ENCODE results near the gene FAM25A. TPM values are rescaled to one million over a fixed set of nuclear protein-coding genes. Genes with fewer than 3 reads are reported as not detected.

The FAM25A gene
- total RNA-seq, 1 experiment from 2014 or later = 2.7 TPM

DNA sequence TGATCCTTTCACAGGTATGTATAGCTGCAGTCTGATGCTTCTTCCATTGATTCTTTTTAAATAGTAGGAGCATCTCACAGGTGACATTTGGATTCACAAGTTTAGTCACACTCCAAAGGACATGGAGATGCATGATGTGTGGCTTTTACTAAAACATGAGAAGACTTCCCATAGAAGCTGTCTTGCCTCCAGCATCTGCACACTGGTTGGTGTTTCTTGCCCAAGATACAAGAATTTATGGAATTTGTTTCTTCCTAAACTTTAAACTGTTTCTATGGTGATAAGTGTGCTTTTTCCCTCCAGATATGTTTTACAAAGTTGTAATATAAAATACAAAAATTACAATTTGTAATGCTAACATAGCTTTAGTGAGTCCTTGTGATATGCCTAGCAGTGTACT lies 27.6 kb upstream of the FAM25A start:
- Histone ChIP-seq H3K27me3 (ENCODE audit: insufficient read depth, low read length) (no peaks in the 10 kb centered on the region), H3K9ac (ENCODE audit: low read length) (no peak overlapping the region), H3K36me3 (ENCODE audit: control insufficient read depth in 1 of 2, insufficient read depth in 2 of 2, low read length in 2 of 2) (no peaks in the 10 kb centered on the region), H3K4me3 (replicated peaks in 1 of 2; ENCODE audit: low read depth in 1 of 2, low read length in 2 of 2) (no peak overlapping the region), H3K9me2 (ENCODE audit: insufficient read depth) (no peaks in the 10 kb centered on the region), H4K20me1 (ENCODE audit: insufficient read depth) (no peaks in the 10 kb centered on the region), H3K4me1 (ENCODE audit: control insufficient read depth in 1 of 2, insufficient read depth in 2 of 2, low read length in 2 of 2) (no peaks in the 10 kb centered on the region), H3K9me3 (ENCODE audit: control insufficient read depth in 1 of 2, insufficient read depth in 1 of 2, low read depth in 1 of 2, low read length in 2 of 2) (no peaks in the 10 kb centered on the region), H3K4me2 (ENCODE audit: low read length) (no peak overlapping the region), H3K27ac (ENCODE audit: low read depth, low read length) (no peak overlapping the region), H2AFZ (ENCODE audit: low read depth, low read length, poor library complexity, severe bottlenecking) (no peak overlapping the region), H3K79me2 (ENCODE audit: insufficient read depth, low read length) (no peaks in the 10 kb centered on the region)
- intact Hi-C loops (cut with micrococcal nuclease) = no loop called here
- POLR2A ChIA-PET = no interaction called here
- RAD21 ChIA-PET (ENCODE audit: low non-redundant PET in 1 of 2, low total read pairs in 2 of 2, uncharacterized antibody in 2 of 2, unreplicated experiment in 2 of 2) = no interaction called here
- no TSS peak for BruUV-seq (replicated peaks)
- ATAC-seq (no peak), DNase-seq (ENCODE audit: low read depth, low spot score) (no peak)
- TF ChIP-seq ZNF274 (IDR thresholded peaks at IDR 0.05; ENCODE audit: low read depth, low read length) (no peak), SP1 (IDR thresholded peaks at IDR 0.05; ENCODE audit: low read depth) (no peak), EGR1 (IDR thresholded peaks at IDR 0.05; ENCODE audit: low read depth) (no peak), ZFX (IDR thresholded peaks at IDR 0.05) (no peak), CEBPB (IDR thresholded peaks at IDR 0.05; ENCODE audit: low read depth) (no peak), FOSL1 (IDR thresholded peaks at IDR 0.05; ENCODE audit: low read depth) (no peak), RAD21 (IDR thresholded peaks at IDR 0.05; ENCODE audit: low read depth) (no peak), ZBTB33 (IDR thresholded peaks at IDR 0.05; ENCODE audit: extremely low read depth, insufficient replicate concordance, low read length) (no peak), MAX (IDR thresholded peaks at IDR 0.05) (no peak), TCF7L2 (IDR thresholded peaks at IDR 0.05; ENCODE audit: borderline replicate concordance, extremely low read depth, insufficient read depth, insufficient read length) (no peak), SRF (IDR thresholded peaks at IDR 0.05; ENCODE audit: low read depth) (no peak), POLR2A (IDR thresholded peaks at IDR 0.05; ENCODE audit: borderline replicate concordance, extremely low read depth, insufficient read depth, insufficient read length) (no peak), JUND (IDR thresholded peaks at IDR 0.05) (no peak)
- TF ChIP-seq, protein P1, sequence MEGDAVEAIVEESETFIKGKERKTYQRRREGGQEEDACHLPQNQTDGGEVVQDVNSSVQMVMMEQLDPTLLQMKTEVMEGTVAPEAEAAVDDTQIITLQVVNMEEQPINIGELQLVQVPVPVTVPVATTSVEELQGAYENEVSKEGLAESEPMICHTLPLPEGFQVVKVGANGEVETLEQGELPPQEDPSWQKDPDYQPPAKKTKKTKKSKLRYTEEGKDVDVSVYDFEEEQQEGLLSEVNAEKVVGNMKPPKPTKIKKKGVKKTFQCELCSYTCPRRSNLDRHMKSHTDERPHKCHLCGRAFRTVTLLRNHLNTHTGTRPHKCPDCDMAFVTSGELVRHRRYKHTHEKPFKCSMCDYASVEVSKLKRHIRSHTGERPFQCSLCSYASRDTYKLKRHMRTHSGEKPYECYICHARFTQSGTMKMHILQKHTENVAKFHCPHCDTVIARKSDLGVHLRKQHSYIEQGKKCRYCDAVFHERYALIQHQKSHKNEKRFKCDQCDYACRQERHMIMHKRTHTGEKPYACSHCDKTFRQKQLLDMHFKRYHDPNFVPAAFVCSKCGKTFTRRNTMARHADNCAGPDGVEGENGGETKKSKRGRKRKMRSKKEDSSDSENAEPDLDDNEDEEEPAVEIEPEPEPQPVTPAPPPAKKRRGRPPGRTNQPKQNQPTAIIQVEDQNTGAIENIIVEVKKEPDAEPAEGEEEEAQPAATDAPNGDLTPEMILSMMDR (IDR thresholded peaks at IDR 0.05 in 2 of 3, conservative IDR thresholded peaks at IDR 0.05 in 1 of 3; ENCODE audit: borderline replicate concordance in 1 of 3, insufficient read depth in 1 of 3, low read depth in 2 of 3, low read length in 2 of 3) = no peak
- TF ChIP-seq, protein P2, sequence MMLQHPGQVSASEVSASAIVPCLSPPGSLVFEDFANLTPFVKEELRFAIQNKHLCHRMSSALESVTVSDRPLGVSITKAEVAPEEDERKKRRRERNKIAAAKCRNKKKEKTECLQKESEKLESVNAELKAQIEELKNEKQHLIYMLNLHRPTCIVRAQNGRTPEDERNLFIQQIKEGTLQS (IDR thresholded peaks at IDR 0.05) = no peak
- CTCF ChIA-PET = no interaction called here

Data from HCT116 (cell line).